ENCODE results near the gene MDH1B. TPM values are rescaled to one million over a fixed set of nuclear protein-coding genes. Genes with fewer than 3 reads are reported as not detected.

MDH1B gene
- total RNA-seq, 1 donor from 2014 or later, result not detected

DNA sequence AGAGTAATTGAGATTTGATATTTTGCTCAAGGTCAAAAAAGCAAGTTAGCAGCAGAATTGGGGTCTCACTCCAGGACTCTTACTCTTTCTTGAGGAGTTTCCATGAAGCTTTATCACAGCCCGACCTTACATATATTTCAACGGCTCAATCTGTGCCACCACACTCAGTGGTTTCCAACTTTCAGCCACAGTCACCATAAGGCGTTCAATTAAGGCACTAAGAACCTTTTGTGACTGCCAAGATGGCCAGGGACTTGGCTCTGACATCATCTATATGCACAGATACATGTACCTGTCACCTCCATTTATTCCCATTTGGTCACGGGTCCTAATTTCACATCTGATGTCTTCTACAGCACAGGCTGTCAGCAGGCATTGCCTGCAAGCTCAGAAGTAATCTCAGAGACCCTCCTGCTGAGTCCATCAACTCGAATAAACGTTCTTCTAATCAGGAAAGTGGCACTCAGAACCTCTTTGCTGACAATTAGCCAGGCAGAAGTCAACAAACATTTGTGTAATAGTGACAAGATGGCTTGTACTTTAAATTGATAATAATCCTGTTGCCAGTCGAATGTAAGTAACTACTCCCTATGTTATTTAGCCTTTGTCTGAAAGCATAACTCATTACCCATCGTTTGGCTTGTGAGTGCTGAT lies 63.0 kb downstream of the MDH1B start:
- H3K9ac ChIP-seq (ENCODE audit: low read depth in 1 of 3, low read length in 3 of 3), result no peak overlapping the region
- no peak overlapping the region for H3K4me3 ChIP-seq (ENCODE audit: low read length in 3 of 3)
- H3K27ac ChIP-seq (ENCODE audit: low read depth, low read length), result no peak overlapping the region
- H3K4me1 ChIP-seq (ENCODE audit: control insufficient read depth in 3 of 3, insufficient read depth in 3 of 3, low read length in 3 of 3), result no peaks in the 10 kb centered on the region
- no peaks in the 10 kb centered on the region for H3K36me3 ChIP-seq (ENCODE audit: control insufficient read depth in 3 of 3, insufficient read depth in 3 of 3, low read length in 3 of 3)
- H3K27me3 ChIP-seq (ENCODE audit: control insufficient read depth in 3 of 3, insufficient read depth in 3 of 3, low read length in 3 of 3), result peaks cover 0 to 3% (median 0%) of the 10 kb centered on the region in 3 donors
- H3K9me3 ChIP-seq (ENCODE audit: control insufficient read depth in 3 of 3, low read length in 3 of 3), result no peaks in the 10 kb centered on the region

DNA sequence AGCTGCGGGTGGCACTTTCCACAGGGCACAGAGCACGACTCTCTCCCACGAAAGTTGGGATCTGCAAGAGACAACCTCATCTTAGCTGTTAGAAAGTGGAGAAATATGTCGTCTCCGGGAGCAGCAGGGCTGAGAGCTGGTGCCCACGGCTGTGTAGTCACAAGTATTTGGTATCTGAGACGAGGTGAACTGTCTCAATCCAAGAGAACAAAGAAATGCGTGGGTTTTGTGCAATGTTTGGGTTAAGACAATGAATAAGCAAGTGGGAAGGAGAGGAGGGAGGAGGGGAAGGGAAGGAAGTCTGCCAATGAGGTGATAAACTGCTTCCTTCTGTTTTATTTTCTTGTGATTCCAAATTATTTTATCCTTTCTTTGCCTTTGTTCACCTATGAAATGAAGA lies 65.0 kb downstream of the MDH1B start:
- H3K4me3 ChIP-seq (ENCODE audit: low read length in 3 of 3), result no peak overlapping the region
- H3K27me3 ChIP-seq (ENCODE audit: control insufficient read depth in 3 of 3, insufficient read depth in 3 of 3, low read length in 3 of 3), result no peaks in the 10 kb centered on the region
- no peak overlapping the region for H3K9ac ChIP-seq (ENCODE audit: low read depth in 1 of 3, low read length in 3 of 3)

DNA sequence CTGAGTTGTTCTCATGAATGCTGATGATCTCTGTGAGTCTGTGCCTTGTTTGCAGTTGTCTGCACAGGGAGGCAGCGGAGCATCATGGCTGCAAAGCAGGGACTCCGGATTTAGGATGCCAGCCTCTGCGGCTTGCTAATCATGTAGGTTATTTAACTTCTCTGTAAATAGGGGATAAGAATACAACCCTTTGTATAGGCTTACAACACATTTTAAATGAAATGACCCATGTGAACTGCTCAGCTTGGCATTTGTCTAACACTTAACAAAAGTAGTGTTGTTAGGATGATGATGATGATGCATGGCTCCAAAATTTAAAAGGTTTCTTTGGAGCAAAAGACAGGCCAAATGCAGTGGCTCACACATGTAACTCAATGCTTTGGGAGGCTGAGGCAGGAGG lies 66.3 kb downstream of the MDH1B start:
- H3K9ac ChIP-seq (ENCODE audit: low read depth in 1 of 3, low read length in 3 of 3), result peak overlapping the region in 1 of 3 donors; percentile 21
- no peaks in the 10 kb centered on the region for H3K36me3 ChIP-seq (ENCODE audit: control insufficient read depth in 3 of 3, insufficient read depth in 3 of 3, low read length in 3 of 3)
- H3K27ac ChIP-seq (ENCODE audit: low read depth, low read length), result no peak overlapping the region

More for the DNA sequence above, 65.0 kb downstream of the MDH1B start:
- H3K36me3 ChIP-seq (ENCODE audit: control insufficient read depth in 3 of 3, insufficient read depth in 3 of 3, low read length in 3 of 3), result no peaks in the 10 kb centered on the region
- no peaks in the 10 kb centered on the region for H3K4me1 ChIP-seq (ENCODE audit: control insufficient read depth in 3 of 3, insufficient read depth in 3 of 3, low read length in 3 of 3)
- H3K9me3 ChIP-seq (ENCODE audit: control insufficient read depth in 3 of 3, low read length in 3 of 3), result no peaks in the 10 kb centered on the region
- no peak overlapping the region for H3K27ac ChIP-seq (ENCODE audit: low read depth, low read length)

DNA sequence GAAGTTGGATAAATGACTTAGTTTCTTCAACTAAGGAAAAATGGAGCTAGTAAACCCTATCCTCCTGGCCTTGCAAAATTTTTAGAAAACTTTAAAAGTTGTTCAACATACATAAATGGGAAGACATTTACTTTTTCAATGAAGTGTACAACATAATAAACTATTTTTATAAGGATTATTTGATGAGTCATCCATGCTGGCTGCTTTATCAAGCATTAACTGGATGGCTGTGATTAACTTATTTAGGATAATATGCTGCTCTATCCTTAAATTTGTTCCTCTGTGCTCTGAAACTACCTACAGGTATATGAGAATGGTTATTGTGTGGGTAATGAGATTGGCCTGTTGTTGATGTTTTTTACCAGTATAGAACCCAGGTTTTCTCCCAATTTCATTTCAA lies 68.2 kb downstream of the MDH1B start:
- Histone ChIP-seq H3K36me3 (ENCODE audit: control insufficient read depth in 3 of 3, insufficient read depth in 3 of 3, low read length in 3 of 3) (no peaks in the 10 kb centered on the region), H3K4me1 (ENCODE audit: control insufficient read depth in 3 of 3, insufficient read depth in 3 of 3, low read length in 3 of 3) (no peaks in the 10 kb centered on the region), H3K27me3 (ENCODE audit: control insufficient read depth in 3 of 3, insufficient read depth in 3 of 3, low read length in 3 of 3) (no peaks in the 10 kb centered on the region), H3K4me3 (ENCODE audit: low read length in 3 of 3) (no peak overlapping the region), H3K27ac (ENCODE audit: low read depth, low read length) (no peak overlapping the region), H3K9me3 (ENCODE audit: control insufficient read depth in 3 of 3, low read length in 3 of 3) (no peaks in the 10 kb centered on the region), H3K9ac (ENCODE audit: low read depth in 1 of 3, low read length in 3 of 3) (no peak overlapping the region)

More for the DNA sequence above, 66.3 kb downstream of the MDH1B start:
- no peak overlapping the region for H3K4me3 ChIP-seq (ENCODE audit: low read length in 3 of 3)
- H3K4me1 ChIP-seq (ENCODE audit: control insufficient read depth in 3 of 3, insufficient read depth in 3 of 3, low read length in 3 of 3), result no peaks in the 10 kb centered on the region
- no peaks in the 10 kb centered on the region for H3K9me3 ChIP-seq (ENCODE audit: control insufficient read depth in 3 of 3, low read length in 3 of 3)
- no peaks in the 10 kb centered on the region for H3K27me3 ChIP-seq (ENCODE audit: control insufficient read depth in 3 of 3, insufficient read depth in 3 of 3, low read length in 3 of 3)

DNA sequence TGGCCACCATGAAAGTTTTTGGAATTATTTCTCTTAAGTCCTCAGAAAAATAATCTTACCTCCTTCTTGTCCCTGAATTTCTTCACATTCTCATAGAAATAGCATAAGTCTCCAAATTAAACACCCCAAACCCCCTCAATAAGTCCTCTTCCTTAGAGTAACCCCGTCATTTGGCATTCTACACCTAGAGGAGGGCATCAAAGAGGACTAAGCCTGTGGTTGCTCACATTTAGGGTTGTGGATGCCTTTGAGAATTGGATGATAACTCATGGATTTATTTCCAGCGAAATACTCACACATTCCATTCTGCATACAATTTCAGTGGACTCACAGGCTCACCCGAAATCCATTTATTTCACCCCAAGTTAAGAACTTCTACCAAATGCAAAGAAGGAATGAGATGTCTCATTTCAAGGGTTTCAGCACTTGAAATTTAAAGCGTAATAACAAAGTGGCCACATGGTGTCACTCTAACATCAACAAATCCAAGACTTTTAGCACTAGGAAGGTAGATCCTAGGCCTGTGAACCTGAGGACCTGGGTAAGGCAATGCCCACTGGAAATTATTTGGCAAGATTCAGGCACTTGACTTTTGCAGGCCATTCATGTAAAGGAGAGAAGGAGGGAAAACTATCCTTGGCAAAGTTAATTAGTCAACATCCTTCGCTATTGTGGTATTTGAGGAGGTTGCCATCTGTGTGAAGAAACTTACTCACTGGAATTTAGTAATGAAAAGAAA lies 71.6 kb downstream of the MDH1B start:
- Histone ChIP-seq H3K4me1 (ENCODE audit: control insufficient read depth in 3 of 3, insufficient read depth in 3 of 3, low read length in 3 of 3) (no peaks in the 10 kb centered on the region), H3K27me3 (ENCODE audit: control insufficient read depth in 3 of 3, insufficient read depth in 3 of 3, low read length in 3 of 3) (no peaks in the 10 kb centered on the region), H3K27ac (ENCODE audit: low read depth, low read length) (no peak overlapping the region), H3K4me3 (ENCODE audit: low read length in 3 of 3) (no peak overlapping the region), H3K9ac (ENCODE audit: low read depth in 1 of 3, low read length in 3 of 3) (no peak overlapping the region), H3K36me3 (ENCODE audit: control insufficient read depth in 3 of 3, insufficient read depth in 3 of 3, low read length in 3 of 3) (no peaks in the 10 kb centered on the region), H3K9me3 (ENCODE audit: control insufficient read depth in 3 of 3, low read length in 3 of 3) (no peaks in the 10 kb centered on the region)

DNA sequence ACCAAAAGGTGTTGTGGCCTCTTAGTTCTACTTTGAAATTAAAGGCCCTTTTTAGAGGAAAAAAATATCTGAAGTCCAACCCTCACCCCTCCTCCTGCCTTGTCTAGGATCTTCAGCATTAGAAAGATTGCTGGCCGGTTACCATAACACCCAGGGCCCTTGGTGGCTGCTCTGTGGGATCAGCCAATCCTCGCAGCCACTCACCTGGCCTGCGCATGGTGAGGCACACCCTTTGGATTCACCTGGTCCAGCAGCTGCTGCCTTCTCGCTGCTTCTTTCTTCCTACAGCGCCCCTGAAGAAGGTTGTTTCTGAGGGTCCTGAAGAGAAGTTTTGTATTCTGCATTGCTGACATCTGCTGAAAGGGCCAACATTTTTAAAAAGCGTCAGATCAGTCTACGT lies 72.2 kb downstream of the MDH1B start:
- Histone ChIP-seq H3K27me3 (ENCODE audit: control insufficient read depth in 3 of 3, insufficient read depth in 3 of 3, low read length in 3 of 3) (no peaks in the 10 kb centered on the region), H3K27ac (ENCODE audit: low read depth, low read length) (no peak overlapping the region), H3K36me3 (ENCODE audit: control insufficient read depth in 3 of 3, insufficient read depth in 3 of 3, low read length in 3 of 3) (no peaks in the 10 kb centered on the region), H3K9me3 (ENCODE audit: control insufficient read depth in 3 of 3, low read length in 3 of 3) (no peaks in the 10 kb centered on the region), H3K9ac (ENCODE audit: low read depth in 1 of 3, low read length in 3 of 3) (no peak overlapping the region), H3K4me1 (ENCODE audit: control insufficient read depth in 3 of 3, insufficient read depth in 3 of 3, low read length in 3 of 3) (no peaks in the 10 kb centered on the region), H3K4me3 (ENCODE audit: low read length in 3 of 3) (no peak overlapping the region)

DNA sequence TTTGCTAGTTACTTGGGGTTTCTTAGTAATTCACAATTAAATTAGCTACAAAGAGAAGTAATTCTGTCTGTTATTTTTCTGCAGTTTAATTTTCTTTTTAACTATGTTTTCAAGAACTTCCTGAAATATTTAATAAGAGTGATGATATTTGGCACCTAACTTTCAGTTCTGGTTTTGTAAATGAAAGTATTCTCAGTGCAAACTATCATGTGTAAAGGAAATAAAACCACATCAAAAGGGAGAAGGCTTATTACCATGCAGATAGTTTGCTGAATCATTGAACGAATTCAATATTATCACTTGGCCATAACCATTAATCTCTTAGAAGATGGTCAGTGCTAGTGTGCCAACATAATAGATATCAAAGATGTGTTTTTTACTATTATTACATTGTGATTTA lies 76.1 kb downstream of the MDH1B start:
- no peaks in the 10 kb centered on the region for H3K4me1 ChIP-seq (ENCODE audit: control insufficient read depth in 3 of 3, insufficient read depth in 3 of 3, low read length in 3 of 3)
- no peak overlapping the region for H3K4me3 ChIP-seq (ENCODE audit: low read length in 3 of 3)
- no peak overlapping the region for H3K9ac ChIP-seq (ENCODE audit: low read depth in 1 of 3, low read length in 3 of 3)
- H3K9me3 ChIP-seq (ENCODE audit: control insufficient read depth in 3 of 3, low read length in 3 of 3), result no peaks in the 10 kb centered on the region
- H3K27ac ChIP-seq (ENCODE audit: low read depth, low read length), result no peak overlapping the region
- H3K36me3 ChIP-seq (ENCODE audit: control insufficient read depth in 3 of 3, insufficient read depth in 3 of 3, low read length in 3 of 3), result no peaks in the 10 kb centered on the region
- H3K27me3 ChIP-seq (ENCODE audit: control insufficient read depth in 3 of 3, insufficient read depth in 3 of 3, low read length in 3 of 3), result no peaks in the 10 kb centered on the region

DNA sequence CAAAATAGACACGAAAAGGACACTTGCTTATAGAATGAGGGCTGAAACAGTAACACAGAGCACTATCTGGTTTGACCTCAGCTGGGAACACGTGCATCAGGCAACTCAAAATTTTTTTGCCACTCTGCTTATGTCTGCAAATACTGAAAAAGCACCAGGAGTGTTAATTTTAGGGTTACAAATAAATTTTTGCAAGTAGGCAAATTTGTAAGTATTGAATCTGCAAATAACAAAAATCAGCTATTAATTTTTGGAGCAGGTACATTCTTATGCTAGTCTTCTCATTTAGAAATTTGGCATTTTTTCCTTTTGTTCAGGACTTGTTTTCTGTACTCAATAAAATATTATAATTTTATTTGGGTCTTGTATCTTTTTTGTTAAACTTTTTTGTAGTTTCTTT lies 76.7 kb downstream of the MDH1B start:
- no peaks in the 10 kb centered on the region for H3K36me3 ChIP-seq (ENCODE audit: control insufficient read depth in 3 of 3, insufficient read depth in 3 of 3, low read length in 3 of 3)
- H3K27ac ChIP-seq (ENCODE audit: low read depth, low read length), result no peak overlapping the region
- H3K9ac ChIP-seq (ENCODE audit: low read depth in 1 of 3, low read length in 3 of 3), result no peak overlapping the region
- no peak overlapping the region for H3K4me3 ChIP-seq (ENCODE audit: low read length in 3 of 3)
- H3K9me3 ChIP-seq (ENCODE audit: control insufficient read depth in 3 of 3, low read length in 3 of 3), result no peaks in the 10 kb centered on the region
- H3K27me3 ChIP-seq (ENCODE audit: control insufficient read depth in 3 of 3, insufficient read depth in 3 of 3, low read length in 3 of 3), result no peaks in the 10 kb centered on the region
- no peaks in the 10 kb centered on the region for H3K4me1 ChIP-seq (ENCODE audit: control insufficient read depth in 3 of 3, insufficient read depth in 3 of 3, low read length in 3 of 3)

Small RNAs within 50 kb of the gene (small RNA-seq; reads per million reads assigned to genes)
- gene MIR3130-2 (not detected), gene RF00019 (not detected)

Other genes starting within 250 kb of the MDH1B start
- not detected for gene FAM237A, start 122.8 kb downstream of the MDH1B start, total RNA-seq
- not detected for gene DYTN, start 46.9 kb downstream of the MDH1B start, total RNA-seq
- 35.0 TPM for gene FASTKD2, start 278 bp upstream of the MDH1B start, total RNA-seq
- not detected for gene CPO, start 174.2 kb upstream of the MDH1B start, total RNA-seq

All from skeletal muscle tissue (tissue), 5 donors.